GM12865 (cell line): Measurements from ENCODE around the gene CFAP68.
A peak's percentile ranks its signal among the peaks of the same experiment; 100 is the strongest.

ENCODE experiments used
- DNase-seq: peaks from one replicate; pipeline ENCODE4 v3.0.0; 2010; ENCODE audit warnings: low read depth
- H3K4me3 ChIP-seq: 2 replicates; pipeline ENCODE4 v1.5.1; 2011; ENCODE audit warnings: mild to moderate bottlenecking, low read depth, low read length, control low read depth
- TF ChIP-seq, protein P1 (sequence below): IDR thresholded peaks from 2 replicates; pipeline ENCODE4 v1.5.1; 2011; ENCODE audit warnings: low read length, control low read depth, low read depth, inconsistent platforms; ENCODE audit not compliant: insufficient read depth; ENCODE audit errors: missing control alignments

The CFAP68 gene

DNA sequence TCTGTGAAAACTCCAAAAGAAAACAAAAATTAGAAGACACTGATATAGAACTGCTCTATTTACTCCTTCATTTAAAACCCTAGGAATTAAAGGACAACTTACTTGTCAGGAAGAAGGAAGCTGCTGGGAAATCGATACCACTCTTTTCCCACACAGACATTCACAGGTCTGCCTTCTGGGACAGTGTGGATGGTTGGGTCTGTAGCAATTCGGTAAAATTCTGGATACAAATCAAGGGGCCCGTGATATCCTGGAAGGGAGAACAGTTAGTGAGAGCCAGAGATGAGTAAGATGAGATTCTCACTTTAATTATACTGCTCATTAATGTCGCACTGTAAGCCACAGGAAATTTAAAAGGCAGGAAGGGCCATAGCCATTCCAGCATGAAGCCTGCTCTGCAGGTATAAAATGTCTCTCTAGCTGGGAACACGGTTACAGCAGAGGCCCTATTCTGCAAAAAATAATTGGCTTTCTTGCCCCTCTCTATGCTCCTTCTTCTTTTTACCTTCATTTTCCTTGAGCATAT lies 41.9 kb upstream of the CFAP68 start:
- H3K4me3 ChIP-seq = no peak overlapping the region
- TF ChIP-seq, protein P1, sequence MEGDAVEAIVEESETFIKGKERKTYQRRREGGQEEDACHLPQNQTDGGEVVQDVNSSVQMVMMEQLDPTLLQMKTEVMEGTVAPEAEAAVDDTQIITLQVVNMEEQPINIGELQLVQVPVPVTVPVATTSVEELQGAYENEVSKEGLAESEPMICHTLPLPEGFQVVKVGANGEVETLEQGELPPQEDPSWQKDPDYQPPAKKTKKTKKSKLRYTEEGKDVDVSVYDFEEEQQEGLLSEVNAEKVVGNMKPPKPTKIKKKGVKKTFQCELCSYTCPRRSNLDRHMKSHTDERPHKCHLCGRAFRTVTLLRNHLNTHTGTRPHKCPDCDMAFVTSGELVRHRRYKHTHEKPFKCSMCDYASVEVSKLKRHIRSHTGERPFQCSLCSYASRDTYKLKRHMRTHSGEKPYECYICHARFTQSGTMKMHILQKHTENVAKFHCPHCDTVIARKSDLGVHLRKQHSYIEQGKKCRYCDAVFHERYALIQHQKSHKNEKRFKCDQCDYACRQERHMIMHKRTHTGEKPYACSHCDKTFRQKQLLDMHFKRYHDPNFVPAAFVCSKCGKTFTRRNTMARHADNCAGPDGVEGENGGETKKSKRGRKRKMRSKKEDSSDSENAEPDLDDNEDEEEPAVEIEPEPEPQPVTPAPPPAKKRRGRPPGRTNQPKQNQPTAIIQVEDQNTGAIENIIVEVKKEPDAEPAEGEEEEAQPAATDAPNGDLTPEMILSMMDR = no peak
- DNase-seq = no peak

DNA sequence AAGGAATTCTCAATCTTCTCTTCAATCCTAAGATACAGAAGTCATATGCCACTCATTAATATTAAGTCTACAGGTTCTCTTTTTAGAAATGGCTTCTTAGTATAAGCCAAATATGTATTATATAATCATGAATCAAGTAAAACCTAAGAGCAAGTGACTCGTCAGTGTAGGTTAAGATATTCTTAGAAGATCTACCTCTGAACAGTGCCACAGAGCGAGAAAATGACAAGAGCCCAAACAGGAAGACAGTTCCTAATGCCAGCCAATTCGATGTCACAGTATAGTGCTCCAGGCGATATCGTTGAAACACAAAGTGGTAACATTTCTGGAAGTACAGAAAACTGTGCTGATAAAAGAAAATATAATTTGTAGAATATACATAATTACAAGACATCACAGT lies 41.3 kb upstream of the CFAP68 start:
- TF ChIP-seq, protein P1 = no peak
- H3K4me3 ChIP-seq = no peak overlapping the region
- no peak for DNase-seq

DNA sequence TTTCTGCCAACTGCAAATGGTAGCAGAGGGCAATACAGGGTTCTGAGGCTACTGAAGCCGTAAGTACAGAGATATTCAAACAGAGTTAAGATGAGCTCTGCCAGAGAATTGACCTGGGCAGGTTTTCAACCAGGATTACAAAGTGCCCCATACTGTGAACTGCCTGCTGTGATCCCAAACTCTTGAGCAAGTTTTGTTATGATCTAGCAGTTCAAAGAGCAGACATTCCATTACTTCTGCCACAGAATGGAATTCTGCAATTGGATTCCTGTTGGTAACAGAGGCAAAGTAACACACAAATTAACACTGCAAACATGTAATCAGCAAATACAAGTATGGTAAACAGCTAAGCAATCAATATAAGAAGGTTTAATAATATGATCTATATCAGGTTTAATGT lies 39.2 kb upstream of the CFAP68 start:
- DNase-seq = no peak
- H3K4me3 ChIP-seq = no peak overlapping the region
- TF ChIP-seq, protein P1 = no peak

DNA sequence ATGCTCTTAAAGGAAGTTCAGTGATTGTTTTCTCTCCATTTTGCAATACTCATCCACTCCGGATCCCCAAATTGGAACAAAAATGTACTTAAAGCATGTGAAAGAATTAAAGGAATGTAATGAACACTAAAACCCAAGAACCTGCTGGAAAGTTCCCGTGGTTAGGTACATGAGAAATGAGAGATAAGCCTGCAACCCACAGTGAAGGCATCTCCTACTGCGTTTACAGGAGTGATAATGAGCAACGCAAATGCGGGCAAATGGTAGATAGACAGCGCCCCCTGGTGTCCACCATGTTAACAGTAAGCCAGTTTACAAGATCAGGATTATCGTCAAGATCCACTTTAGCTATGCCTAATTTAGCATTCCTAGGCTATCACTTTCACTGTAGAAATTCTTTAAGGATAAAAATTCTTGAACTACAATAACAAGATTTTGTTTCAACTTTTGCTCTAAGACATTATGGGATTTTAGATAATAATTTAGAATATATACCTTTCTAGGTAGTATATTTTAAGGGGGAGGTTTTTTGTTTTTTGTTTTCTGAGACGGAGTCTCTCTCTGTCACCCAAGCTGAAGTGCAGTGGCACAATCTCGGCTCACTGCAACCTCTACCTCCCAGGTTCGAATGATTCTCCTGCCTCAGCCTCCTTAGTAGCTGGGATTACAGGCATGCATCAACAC lies 37.8 kb upstream of the CFAP68 start:
- TF ChIP-seq, protein P1 = peak; percentile 75
- no peak overlapping the region for H3K4me3 ChIP-seq
- peak; percentile 89 for DNase-seq

DNA sequence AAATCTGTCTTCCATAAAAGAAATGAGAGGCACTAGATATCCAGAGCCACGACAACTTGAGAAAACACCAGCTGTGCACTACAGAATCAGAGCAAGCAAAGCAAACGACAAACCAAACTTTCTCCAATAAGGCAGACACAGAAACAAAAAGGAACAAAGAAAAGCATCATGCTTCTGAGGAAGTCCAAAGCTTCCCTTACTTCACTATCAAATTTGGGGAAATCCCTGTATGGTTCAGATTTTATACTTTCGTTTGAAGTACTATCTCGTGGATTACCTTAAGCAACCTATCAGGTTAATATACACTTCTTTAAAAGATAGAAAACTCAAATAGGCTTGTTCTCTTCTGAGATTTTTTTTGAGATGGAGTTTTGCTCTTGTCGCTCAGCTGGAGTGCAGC lies 35.7 kb upstream of the CFAP68 start:
- no peak overlapping the region for H3K4me3 ChIP-seq
- no peak for DNase-seq
- TF ChIP-seq, protein P1 = no peak

DNA sequence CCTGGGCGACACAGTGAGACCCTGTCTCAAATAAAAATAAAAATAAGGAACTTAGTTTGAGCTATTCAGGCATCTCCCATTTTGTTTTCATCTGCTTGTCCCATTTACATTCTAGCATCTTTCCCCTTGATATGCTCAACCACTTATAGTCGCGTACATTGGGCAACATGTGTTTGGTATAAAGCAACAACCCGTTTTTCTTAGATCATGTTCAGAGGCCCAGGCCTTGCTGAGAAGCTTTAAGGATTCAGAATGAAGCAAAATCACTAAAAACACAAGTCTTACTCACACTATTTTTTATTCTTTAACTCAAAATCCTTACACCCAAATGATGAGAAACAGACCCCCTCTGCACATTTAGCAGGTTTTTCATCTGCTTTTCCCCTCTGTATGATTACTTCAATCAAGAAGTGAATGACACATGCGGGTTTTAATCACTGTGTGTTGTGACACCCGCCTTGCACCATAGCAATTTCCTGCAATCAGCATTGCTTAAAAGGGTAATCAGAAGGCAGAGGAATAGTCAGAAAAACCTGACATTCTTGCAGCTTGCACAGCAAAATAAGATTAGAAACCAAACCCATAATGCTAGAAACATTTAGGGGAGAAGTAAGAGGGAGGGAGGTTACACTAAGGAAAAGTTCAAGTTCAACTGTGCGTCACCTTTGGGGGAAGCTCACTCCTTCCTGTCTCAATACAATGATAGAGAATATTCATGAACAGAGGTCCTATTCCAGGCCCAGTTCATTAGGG lies 33.9 kb upstream of the CFAP68 start:
- H3K4me3 ChIP-seq = no peak overlapping the region
- TF ChIP-seq, protein P1 = no peak
- no peak for DNase-seq

DNA sequence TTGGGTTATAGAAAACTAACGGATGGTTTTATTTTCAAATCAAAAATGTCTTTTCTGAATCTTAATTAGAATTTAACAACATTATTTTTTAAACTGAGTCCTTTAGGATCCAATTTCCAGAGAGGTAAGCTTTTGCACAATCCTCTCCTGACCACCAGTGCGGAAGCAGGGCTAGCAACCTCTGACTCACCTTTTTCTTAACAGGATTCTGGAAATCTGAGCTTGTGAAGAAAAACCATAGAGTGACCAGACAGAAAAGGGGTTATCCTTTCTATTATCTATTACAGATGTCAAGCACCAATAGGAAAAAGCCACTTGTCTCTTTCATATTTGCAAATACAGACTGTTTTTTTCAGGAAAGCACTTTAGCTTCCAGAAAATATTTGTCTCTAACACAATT lies 33.3 kb upstream of the CFAP68 start:
- no peak overlapping the region for H3K4me3 ChIP-seq
- TF ChIP-seq, protein P1 = no peak
- DNase-seq = no peak
